AG09309 (cell line): ENCODE results near the gene ZFAND3.

Source experiments
- DNase-seq: peaks from one replicate; pipeline ENCODE4 v3.0.0-alpha.2; 2010; ENCODE audit warnings: low read depth
- H3K4me3 ChIP-seq: 2 replicates; pipeline ENCODE4 v1.5.1; 2011; ENCODE audit warnings: mild to moderate bottlenecking, low read depth, low read length, moderate library complexity; ENCODE audit not compliant: control insufficient read depth
- TF ChIP-seq, protein P1 (sequence below): IDR thresholded peaks from 2 replicates; pipeline ENCODE4 v1.5.1; 2011; ENCODE audit warnings: mild to moderate bottlenecking, low read depth, low read length, inconsistent platforms; ENCODE audit not compliant: insufficient read depth, control insufficient read depth; ENCODE audit errors: missing control alignments

The ZFAND3 gene

DNA sequence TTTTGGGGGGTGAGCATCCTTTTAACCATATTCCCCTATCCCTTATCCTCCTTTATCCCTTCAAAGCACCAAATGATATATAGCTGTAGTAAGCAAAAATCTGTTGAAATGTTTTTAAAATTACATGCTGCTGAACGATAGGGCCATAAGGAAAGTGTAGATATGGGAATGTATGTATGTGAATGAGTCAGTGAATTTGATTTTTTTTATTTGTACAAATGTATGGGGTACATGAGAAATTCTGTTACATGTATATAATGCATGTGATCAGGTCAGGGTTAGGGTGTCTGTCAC, 327.2 kb downstream of the ZFAND3 start:
- DNase-seq, result no peak
- H3K4me3 ChIP-seq, result no peak overlapping the region
- TF ChIP-seq, protein P1, sequence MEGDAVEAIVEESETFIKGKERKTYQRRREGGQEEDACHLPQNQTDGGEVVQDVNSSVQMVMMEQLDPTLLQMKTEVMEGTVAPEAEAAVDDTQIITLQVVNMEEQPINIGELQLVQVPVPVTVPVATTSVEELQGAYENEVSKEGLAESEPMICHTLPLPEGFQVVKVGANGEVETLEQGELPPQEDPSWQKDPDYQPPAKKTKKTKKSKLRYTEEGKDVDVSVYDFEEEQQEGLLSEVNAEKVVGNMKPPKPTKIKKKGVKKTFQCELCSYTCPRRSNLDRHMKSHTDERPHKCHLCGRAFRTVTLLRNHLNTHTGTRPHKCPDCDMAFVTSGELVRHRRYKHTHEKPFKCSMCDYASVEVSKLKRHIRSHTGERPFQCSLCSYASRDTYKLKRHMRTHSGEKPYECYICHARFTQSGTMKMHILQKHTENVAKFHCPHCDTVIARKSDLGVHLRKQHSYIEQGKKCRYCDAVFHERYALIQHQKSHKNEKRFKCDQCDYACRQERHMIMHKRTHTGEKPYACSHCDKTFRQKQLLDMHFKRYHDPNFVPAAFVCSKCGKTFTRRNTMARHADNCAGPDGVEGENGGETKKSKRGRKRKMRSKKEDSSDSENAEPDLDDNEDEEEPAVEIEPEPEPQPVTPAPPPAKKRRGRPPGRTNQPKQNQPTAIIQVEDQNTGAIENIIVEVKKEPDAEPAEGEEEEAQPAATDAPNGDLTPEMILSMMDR, result no peak

DNA sequence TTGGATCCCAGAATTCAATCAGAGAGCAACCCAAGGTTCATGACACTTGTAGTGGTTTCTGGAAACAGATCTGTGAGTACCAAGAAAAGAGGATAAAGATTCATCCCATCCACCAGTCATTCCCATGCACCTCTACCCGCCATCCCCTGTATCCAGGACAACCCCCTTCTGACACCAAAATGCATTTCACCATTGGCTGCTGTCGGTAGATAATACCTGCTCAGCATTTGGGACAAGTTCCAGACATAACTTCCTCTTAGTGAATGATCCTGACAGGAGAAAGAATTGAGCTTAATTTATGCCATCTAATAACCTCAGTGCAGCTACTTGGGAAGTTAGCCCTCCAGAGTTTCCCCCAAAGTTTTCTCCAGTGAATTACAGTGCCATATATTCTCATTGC, 329.1 kb downstream of the ZFAND3 start:
- no peak overlapping the region for H3K4me3 ChIP-seq
- no peak for DNase-seq
- TF ChIP-seq, protein P1, result no peak

DNA sequence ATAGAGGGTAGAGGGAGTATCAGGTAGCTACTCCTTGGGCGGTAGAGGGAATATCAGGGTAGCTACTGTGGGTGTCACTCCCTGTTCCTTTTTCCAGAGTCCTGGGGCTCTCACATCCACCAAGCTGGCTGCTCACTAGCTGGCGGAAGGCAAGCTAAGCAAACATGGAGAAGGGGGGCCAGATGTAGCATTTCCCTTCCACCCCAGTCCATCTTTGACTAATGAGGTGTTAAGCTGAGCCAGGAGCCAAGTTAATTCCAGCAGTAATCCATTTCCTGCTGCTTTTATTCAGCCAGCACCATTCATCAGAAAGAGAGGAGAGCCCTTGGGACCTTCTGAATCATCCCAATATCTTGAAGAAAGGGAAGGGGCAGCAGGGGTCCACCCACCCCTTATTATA, 330.0 kb downstream of the ZFAND3 start:
- H3K4me3 ChIP-seq, result no peak overlapping the region
- DNase-seq, result no peak
- TF ChIP-seq, protein P1, result no peak

DNA sequence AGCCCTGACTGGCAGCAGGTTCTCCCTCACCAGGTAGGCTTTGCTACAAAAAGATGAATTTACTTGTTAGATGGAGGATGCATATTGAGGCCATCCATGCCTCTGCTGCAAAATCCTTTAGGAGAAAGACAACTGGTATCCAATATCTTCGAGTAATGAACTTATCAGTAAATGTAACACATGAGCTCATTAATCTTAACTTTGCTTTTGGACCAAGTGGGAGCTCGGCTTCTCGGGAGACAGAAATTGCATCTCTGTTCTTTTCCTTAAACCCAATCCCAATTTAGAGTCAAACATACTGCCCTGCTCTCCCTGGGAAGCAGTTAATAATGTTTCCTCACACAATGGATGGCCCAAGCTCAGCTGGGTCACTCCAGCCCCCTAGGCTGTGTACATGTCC, 330.5 kb downstream of the ZFAND3 start:
- no peak for DNase-seq
- no peak overlapping the region for H3K4me3 ChIP-seq
- TF ChIP-seq, protein P1, result no peak

DNA sequence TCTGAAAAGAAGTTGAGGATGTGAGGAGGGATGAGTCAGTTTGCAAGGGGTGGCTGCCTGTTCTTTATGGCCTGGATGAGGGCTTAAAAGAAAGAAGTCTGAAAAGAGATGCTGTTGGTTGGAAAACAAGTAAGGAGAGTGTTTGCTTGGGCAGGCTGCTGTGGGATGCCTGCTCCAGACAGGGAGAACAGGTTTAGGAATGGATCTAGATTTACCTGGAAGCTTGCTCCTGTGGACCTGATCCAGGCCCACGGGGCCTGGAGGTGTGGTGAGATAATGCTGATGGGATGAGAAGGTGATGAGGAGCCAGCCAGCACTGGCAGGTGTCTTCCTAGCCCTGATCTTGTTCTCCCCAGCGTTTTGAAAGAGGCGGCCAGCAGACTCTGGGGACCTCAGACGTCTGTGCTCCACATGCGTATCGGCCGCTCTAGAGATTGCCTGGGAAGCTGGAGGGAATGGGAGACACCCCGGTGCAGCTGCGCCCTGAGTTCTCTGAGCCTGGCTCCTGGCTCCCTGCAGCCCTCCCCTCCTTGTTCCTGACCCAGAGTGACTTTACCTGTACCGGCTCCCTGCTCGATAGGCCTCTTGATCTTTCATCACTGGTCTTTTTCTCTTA, 331.3 kb downstream of the ZFAND3 start:
- no peak for DNase-seq
- no peak overlapping the region for H3K4me3 ChIP-seq
- TF ChIP-seq, protein P1, result no peak

DNA sequence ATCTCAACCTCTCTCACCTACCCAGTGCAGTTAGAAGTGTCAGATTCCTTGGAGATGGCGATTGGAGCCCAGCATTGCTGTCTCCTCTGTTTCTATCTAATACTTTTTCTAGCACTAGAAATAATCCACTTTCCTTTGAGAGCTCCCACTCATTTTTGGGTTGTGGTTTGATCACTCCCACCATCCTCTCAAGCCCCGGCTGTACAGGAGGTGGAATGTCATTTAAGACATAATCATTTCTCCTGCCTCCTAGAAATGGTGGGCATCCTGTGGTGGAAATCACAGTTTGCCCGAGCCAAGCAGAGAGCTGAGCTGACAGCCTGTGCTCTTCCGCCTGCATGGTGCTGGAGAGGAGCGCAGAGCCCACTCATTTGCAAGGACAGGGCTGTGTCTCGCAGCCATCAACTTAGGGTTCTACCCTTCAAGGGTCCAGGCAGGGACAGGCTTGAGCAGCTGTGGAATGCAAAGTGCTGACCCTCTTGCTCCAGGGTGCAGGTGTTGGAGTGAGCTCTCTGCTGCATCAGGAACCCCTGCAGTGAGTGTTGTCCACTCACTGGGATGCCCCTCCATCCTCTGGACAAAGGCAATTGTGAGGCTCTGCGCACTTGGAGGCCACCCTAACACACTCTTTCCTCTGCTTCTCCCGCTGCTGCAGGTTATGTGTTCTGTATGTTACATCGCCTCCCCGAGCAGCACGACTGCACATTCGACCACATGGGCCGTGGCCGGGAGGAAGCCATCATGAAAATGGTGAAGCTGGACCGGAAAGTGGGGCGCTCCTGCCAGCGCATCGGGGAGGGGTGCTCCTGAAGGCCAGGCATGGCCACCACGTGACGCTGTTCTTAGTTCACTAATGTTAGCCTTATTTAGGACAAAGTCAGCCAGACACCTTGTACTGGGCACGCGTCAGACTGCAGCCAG, 332.3 kb downstream of the ZFAND3 start:
- TF ChIP-seq, protein P1, result no peak

DNA sequence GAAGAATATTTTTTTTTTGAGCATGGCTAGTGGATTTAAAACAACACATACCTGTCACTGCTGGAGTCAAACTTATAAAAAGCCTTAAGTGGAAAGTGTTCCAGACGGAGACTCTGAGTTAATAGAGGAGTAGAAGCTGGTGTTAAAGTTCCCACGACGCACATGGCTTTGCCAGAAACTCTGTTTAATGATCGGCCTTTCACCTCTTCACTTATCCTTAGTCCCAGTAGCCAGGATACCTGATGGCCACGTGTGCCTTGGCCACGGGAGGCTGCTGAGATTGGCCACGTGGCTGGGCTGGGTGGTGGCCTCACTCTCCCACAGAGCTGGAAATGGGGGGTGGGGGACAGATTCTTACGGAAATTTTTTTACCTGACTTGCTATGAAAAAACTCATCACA, 333.1 kb downstream of the ZFAND3 start:
- H3K4me3 ChIP-seq, result no peak overlapping the region
- DNase-seq, result no peak
- TF ChIP-seq, protein P1, result no peak

More for the DNA sequence above, 332.3 kb downstream of the ZFAND3 start:
- no peak for DNase-seq
- H3K4me3 ChIP-seq, result no peak overlapping the region
